Fibroblast of upper back skin (primary cell): ENCODE measurements around the gene PCNX2.
"Not testable (repeated sequence)": the region's sequence is repeated elsewhere in the genome, so short reads cannot be mapped to it uniquely, and the experiment has no call there.

Source experiments
- DNase-seq: peaks from one replicate; pipeline ENCODE4 v3.0.0-alpha.2; 2013

The PCNX2 gene

DNA sequence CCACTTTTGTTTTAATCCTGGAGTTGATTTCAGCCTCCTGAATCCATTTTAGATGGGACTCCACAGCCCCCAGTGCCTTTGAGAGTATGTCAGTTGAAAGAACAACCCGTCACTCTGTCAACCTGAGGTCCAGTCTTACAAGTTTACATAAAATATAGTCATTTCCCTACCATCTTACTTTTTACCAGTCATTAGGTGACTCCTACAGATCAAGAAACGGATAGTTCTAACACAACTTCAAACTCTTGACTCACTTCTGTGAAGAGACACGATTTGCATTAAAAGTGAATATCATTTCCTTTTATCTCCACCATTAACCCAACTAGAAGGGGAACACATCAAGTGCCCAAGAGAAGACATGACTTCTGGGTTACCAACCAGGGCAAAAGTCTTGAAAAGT, 198.0 kb downstream of the PCNX2 start:
- no peak for DNase-seq

GRCh38 chr1:233094691-233095090, 200.8 kb downstream of the PCNX2 start:
- DNase-seq: peak; percentile 45

DNA sequence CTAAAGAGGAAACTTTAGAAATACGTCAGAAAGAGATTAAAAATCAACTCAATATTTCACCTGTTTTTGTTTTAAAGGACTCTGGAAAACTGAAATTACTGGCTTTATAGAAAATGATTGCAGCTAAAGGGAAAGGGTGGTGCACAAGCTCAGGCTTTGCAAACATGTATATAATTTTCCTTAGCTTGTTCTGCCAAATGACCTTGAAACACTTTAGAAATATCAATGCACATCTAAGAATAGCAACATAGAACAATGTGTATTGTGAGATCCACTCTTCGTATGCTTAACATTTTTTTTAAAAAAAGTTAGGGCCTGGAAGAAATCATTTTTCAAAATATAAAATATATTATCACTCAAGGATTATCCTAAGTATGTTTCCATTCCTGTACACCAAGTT, 201.3 kb downstream of the PCNX2 start:
- no peak for DNase-seq

DNA sequence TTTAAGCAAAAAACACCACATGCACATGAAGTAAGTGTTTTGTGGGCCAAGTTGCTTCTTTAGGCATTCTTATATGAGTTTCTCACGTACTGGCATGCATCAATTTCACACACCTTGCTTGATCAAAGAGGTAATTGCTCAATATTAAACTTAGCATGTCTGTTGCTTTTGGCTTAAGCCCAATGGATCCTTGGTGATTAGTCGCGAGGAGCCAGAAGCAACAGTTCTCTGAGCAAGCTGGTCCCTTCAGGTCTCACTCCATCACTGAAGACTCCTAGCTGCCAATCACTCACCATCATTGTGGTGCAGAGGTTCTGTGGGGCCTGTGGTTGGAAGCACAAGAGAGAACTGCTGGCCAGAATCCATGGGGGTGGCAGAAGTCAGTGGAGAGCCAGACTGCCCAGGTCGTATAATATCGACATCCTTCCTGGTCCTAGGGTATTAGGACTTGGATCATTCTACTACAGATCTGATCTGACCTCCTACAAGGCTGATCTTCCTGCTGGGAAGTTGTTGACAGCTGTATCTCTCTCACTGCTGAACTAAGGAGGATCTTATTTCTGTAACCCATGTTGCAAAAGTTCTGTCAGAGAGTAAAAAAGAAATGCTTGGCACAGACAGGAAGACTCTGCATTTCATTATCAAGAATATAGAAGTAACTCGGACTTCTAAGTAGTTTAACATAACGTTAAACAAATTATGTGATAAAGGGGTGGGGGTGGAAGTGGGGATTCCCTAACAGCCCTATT, 204.6 kb downstream of the PCNX2 start:
- peak; percentile 23 for DNase-seq

GRCh38 chr1:233089251-233089650, 206.3 kb downstream of the PCNX2 start:
- DNase-seq: no peak

GRCh38 chr1:233088613-233089012, 206.9 kb downstream of the PCNX2 start:
- DNase-seq: no peak

DNA sequence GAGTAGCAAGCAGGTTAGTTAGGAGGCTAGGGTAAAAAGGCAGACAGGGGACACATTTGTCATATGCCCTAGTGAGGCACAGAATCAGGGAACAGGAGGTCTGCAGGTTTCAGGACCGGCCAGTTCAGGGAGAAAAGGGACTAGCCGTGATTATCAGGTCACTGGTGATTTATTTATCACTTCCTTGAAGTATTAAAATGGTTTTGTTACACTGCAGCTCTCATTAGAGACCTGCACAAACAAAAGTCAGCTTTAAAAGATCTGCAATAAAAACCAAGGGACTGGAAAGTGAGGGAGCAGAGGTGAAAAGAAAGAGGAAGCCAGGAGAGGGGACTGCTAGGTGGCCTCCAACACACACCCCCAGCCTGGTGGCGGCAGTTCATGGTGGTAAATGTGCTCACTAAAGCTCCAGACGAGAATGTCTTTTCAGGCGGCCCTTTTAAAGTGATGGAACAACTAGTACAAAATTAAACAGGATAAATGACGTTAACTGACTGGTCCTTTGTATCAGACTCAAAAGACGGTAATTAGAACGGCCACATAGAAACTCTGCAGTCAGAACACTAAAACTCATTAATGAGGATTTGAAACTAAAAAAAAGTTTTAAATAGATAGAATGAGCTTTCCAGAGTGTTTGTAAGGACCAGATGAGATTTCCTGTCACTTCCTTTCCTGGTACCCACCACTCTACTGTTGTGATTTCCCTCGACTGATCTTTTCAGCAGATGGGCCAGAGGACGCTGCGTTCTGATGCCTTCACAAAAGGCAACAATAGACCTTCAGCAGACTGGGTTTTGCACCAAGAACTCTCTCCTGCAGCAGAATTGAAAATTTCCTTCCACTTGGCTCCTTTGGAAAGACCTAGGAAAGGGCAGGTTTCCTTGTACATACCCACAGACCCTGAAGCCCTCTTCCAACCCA, 208.3 kb downstream of the PCNX2 start:
- no peak for DNase-seq

DNA sequence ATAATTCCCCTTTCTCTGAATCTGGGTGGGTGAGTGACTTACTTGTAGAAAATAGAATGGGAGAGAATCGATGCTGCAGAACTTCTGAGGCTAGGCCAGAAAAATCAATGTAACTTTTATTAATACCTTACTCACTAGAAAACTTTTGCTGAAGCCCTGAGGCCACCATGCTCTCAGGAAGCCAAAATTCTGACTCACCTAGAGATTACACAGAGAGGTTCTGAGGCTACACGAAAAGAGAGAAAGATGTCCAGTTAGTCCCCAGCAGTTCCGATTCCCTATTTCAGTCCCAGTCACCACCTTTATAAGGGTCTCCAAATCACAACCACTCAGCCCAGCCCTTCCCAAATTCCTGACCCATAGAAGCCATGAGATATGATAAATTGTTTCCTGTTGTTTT, 210.0 kb downstream of the PCNX2 start:
- DNase-seq: no peak

DNA sequence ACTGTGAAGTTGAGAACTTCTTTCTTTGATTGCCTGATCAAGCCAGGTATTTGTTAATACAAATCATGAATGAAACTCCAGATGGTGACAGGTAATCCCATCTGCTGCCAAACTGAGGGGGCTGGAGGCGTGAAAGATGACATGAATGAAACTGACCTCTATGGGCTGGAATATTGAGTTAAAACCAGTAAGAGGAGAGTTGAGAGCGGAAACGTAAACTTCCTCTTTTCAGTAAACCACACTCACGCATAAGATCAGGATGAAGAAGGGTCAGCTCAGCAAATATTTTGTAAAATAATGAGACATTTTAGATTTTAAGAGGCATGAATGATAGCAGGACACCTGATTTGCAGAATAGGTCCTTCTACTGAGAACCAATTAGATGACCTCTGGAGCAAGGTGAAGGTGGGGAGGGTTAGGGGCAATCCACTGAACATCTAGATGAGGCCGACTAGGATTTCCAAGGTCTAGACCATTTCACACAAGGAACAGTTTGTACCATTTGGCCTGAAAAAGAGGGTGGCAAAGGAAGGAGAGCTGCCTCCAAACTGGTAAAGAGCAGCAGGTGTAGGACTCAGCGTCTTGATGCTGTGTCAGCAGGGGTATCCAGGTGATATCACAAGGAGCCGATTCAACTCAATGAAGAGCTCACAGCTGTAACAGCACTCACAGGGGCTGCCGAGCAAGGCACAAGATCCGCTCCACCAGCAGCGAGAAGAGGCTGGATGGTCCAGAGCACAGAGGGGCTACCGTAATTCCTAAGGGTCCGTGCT, 212.6 kb downstream of the PCNX2 start:
- no peak for DNase-seq

DNA sequence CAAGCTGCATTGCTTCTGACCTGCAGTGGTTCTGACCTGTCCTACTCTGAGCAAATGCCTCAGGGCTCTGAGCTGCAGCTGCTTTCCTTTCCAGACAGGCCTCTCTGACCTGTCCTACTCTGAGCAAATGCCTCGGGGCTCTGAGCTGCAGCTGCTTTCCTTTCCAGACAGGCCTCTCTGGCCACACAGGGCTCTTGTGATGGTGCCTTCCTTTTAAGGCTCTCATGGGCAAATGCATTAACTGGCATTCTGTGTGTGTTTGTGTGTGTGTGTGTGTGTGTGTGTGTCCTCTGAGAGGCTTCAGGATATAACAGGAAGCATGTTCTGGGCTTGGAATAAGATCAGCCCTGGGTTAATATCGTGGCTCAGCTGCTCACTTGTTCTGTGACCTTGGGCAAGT, 213.8 kb downstream of the PCNX2 start:
- DNase-seq: peak; percentile 14

DNA sequence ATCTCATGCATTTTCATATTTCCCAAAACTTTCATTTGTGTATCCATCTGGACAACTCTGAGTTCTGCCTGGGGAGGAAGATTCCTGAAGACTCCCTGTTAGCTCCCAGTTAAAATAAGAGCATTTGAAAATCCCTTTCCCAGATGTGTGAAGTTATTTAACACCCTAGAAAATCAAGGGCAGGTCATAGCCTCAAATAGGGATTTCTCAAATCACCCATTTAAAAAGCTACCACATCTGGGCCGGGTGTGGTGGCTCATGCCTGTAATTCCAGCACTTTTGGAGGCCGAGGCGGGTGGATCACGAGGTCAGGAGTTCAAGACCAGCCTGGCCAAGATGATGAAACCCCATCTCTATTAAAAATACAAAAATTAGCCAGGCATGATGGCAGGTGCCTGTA, 214.7 kb downstream of the PCNX2 start:
- DNase-seq: not testable (repeated sequence)

DNA sequence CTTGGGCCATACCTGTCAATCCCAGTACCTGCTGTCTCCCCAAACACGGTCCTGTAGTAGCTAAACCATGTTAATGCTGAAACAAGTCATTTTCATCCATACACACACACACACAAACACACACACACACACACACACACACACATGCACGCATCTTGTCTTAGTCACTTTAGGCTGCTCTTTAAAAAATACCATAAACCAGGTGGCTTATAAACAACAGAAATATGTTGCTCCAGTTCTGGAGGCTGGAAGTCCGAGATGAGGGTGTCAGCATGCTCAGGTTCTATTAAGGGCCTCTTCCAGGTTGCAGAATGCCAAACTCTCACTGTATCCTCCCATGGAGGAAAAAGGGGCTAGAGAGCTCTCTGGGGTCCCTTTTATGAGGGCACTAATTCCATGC, 215.2 kb downstream of the PCNX2 start:
- no peak for DNase-seq

DNA sequence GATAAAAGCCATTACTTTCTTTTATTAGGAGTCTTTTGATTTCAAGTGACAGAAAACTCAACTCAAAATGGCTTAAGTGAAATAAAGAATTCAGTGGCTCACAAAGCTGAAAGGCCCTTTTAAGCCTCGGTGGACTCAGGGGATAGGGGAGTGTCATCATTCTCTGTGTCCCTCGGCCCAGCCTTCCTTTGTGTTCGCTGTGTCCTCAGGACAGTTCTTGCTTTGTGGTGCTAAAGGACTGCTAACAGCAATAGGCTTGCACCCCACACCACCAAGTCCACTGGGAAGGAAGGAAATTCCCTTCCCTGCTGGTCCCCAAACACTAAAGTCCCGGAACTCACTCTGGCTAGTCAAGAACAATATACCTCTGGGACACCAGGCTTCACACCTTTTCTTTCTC, 216.0 kb downstream of the PCNX2 start:
- DNase-seq: no peak

GRCh38 chr1:233078396-233078795, 217.1 kb downstream of the PCNX2 start:
- peak; percentile 6 for DNase-seq

DNA sequence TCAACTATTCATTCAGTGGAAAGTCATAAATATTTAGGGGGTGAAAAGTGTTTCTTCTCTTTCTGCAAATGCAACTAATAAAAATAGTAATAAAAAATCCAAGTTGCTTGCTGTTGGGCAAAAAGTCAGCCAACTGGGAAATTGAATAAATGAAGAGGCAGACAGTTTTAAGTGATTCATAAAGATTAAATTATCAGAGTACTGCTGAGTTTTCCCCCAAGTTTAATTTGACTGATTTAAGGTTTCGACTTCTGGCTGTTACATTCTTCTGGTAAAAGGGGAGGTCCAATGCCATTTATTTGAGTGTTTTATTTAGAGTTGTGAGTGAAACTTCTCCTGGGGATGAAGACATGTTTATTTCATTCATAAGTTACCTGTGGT, 219.6 kb downstream of the PCNX2 start:
- DNase-seq: no peak

DNA sequence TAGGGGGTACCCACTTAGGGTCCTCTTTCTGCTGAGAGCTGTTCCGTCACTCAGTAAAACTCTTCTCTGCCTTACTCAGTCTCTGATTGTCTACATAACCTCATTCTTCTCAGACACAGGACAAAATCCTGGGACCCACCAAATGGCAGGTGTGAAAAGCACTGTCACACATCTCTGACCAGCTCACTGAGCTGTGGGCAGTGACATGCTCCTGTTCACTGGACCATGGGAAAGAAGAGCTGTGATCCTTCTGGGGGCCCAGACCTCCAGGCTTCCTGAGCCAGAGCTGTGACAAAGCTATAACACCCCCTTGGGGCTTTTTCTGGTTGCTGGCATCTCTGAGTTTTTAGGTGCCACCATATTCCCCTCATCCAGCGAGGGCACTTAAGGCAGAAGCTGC, 229.4 kb downstream of the PCNX2 start:
- DNase-seq: no peak

DNA sequence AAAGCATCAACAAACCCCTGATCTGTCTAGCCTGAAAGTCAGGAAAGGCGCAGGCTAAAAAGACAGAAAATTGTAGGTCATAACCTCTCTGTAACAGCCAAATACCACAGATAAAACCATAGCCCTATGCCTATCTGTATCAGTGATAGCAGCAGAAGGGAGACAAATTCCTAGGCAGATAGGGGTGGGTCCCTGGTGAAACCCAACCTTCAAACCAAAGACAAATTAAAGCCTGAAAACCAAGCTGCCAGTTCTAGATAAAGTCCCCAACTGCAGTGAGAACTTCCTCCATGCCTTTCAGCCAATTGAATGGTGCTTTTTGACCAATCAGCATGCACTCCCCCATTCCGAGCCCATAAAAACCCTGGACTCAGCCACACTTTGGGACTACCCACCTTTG, 229.8 kb downstream of the PCNX2 start:
- no peak for DNase-seq

- DNase-seq: no peak
These were observed 230.5 kb downstream of the PCNX2 start for GRCh38 chr1:233064988-233065387.

GRCh38 chr1:233063462-233063861, 232.1 kb downstream of the PCNX2 start:
- DNase-seq: no peak

- DNase-seq: no peak
These were observed 234.3 kb downstream of the PCNX2 start for GRCh38 chr1:233061265-233061664.

GRCh38 chr1:233060461-233060994, 235.0 kb downstream of the PCNX2 start:
- no peak for DNase-seq

GRCh38 chr1:233057836-233058235, 237.7 kb downstream of the PCNX2 start:
- no peak for DNase-seq
